Fibroblast of lung (primary cell): ENCODE results near the gene CMTM4. TPM values are rescaled to one million over a fixed set of nuclear protein-coding genes. Genes with fewer than 3 reads are reported as not detected.

Experiments used
- DNase-seq, 2 donors: peaks; one replicate each; pipeline versions ENCODE4 v3.0.0 to v3.0.0-alpha.2; 2010; ENCODE audit warnings: low read depth in 2 of 2
- H2AFZ ChIP-seq: 2 replicates; pipeline ENCODE4 v1.5.1; 2012; ENCODE audit warnings: low read length, control low read depth, inconsistent platforms
- H3K27ac ChIP-seq: 2 replicates; pipeline ENCODE4 v1.5.1; 2011; ENCODE audit warnings: low read length, control low read depth; ENCODE audit not compliant: insufficient read depth
- H3K27me3 ChIP-seq: 2 replicates; pipeline ENCODE4 v1.5.1; 2011; ENCODE audit warnings: mild to moderate bottlenecking, low read length; ENCODE audit not compliant: control insufficient read depth, insufficient read depth
- H3K36me3 ChIP-seq: 2 replicates; pipeline ENCODE4 v1.5.1; 2011; ENCODE audit warnings: low read length; ENCODE audit not compliant: control insufficient read depth, insufficient read depth
- H3K4me1 ChIP-seq: 2 replicates; pipeline ENCODE4 v1.5.1; 2011; ENCODE audit warnings: low read length; ENCODE audit not compliant: control insufficient read depth, insufficient read depth; ENCODE audit errors: extremely low read depth
- H3K4me2 ChIP-seq: 2 replicates; pipeline ENCODE4 v1.5.1; 2011; ENCODE audit warnings: low read length, control low read depth; ENCODE audit not compliant: insufficient read depth; ENCODE audit errors: extremely low read depth
- H3K4me3 ChIP-seq, 4 experiments: fragments of 200-600 bp in 1 of 4; sonication (generic) in 1 of 4; replicated peaks in 1 of 4; 2 replicates each; pipeline ENCODE4 v1.5.1; 2011 to 2016; ENCODE audit warnings: low read length in 4 of 4, low read depth in 3 of 4, mild to moderate bottlenecking in 3 of 4, control low read depth in 2 of 4, inconsistent platforms in 1 of 4, mixed read lengths in 1 of 4; ENCODE audit not compliant: insufficient read depth in 1 of 4; ENCODE audit errors: control extremely low read depth in 1 of 4
- H3K79me2 ChIP-seq: 2 replicates; pipeline ENCODE4 v1.5.1; 2012; ENCODE audit warnings: mild to moderate bottlenecking, low read length, inconsistent platforms; ENCODE audit not compliant: control insufficient read depth, insufficient read depth
- H3K9ac ChIP-seq: 2 replicates; pipeline ENCODE4 v1.5.1; 2011; ENCODE audit warnings: mild to moderate bottlenecking, low read length, control low read depth; ENCODE audit not compliant: insufficient read depth
- H3K9me3 ChIP-seq: 2 replicates; pipeline ENCODE4 v1.5.1; 2012; ENCODE audit warnings: low read depth, low read length; ENCODE audit not compliant: control insufficient read depth, insufficient read depth
- H4K20me1 ChIP-seq: 2 replicates; pipeline ENCODE4 v1.5.1; 2011; ENCODE audit warnings: low read length; ENCODE audit not compliant: control insufficient read depth, insufficient read depth; ENCODE audit errors: extremely low read depth
- CTCF ChIP-seq, 2 donors: IDR thresholded peaks in 1 of 2; conservative IDR thresholded peaks in 1 of 2; 1 replicate in 1 of 2; 2 replicates in 1 of 2; pipeline ENCODE4 v1.5.1; 2011 to 2012; ENCODE audit warnings: low read length in 2 of 2, control low read depth in 1 of 2, inconsistent platforms in 1 of 2, low read depth in 1 of 2, mild to moderate bottlenecking in 1 of 2
- EZH2 ChIP-seq: IDR thresholded peaks from 2 replicates; pipeline ENCODE4 v1.5.1; 2012; ENCODE audit warnings: low read length, control low read depth, mild to moderate bottlenecking; ENCODE audit errors: missing control alignments
- polyA plus RNA-seq, 2 donors: library from polyadenylated mRNA; depleted of rRNA in 1 of 2; stranded (reverse) in 1 of 2; unstranded in 1 of 2; fragments of >200 nt; gene quantifications; 2 replicates each; pipeline ENCODE4 v1.2.1, GENCODE V29; 2011 to 2012; ENCODE audit warnings: missing spikeins in 1 of 2
- total RNA-seq: library from RNA; depleted of rRNA; stranded (reverse); fragments of >200 nt; gene quantifications from 2 replicates; pipeline ENCODE4 v1.2.1, GENCODE V29; 2014

The CMTM4 gene
- total and polyA plus RNA-seq, 2 donors (not counting 1 experiment from before 2014, with no cell fraction given): 10.2 to 12.8 TPM

GRCh38 chr16:66610111-66610820 is 86.3 kb downstream of the CMTM4 start:
- no peak for DNase-seq
- H3K36me3 ChIP-seq: peaks cover 19% of the 10 kb centered on the region

GRCh38 chr16:66609139-66609510 is 87.4 kb downstream of the CMTM4 start:
- Histone ChIP-seq H3K4me3 (no peak overlapping the region), H3K4me2 (no peak overlapping the region), H2AFZ (no peak overlapping the region), H3K4me1 (peaks cover 11% of the 10 kb centered on the region), H3K27ac (peak overlapping the region; percentile 43), H3K9me3 (no peaks in the 10 kb centered on the region), H3K27me3 (no peaks in the 10 kb centered on the region), H4K20me1 (no peaks in the 10 kb centered on the region), H3K79me2 (peaks cover 3% of the 10 kb centered on the region), H3K36me3 (peaks cover 19% of the 10 kb centered on the region), H3K9ac (no peak overlapping the region)
- DNase-seq: no peak
- TF ChIP-seq EZH2: no peak
- TF ChIP-seq CTCF (conservative IDR thresholded peaks at IDR 0.05 in 1 of 2, IDR thresholded peaks at IDR 0.05 in 1 of 2; ENCODE audit: low read depth in 1 of 2, low read length in 2 of 2): no peak

More at GRCh38 chr16:66610111-66610820, 86.3 kb downstream of the CMTM4 start:
- Histone ChIP-seq H3K27ac (no peak overlapping the region), H2AFZ (no peak overlapping the region), H3K4me3 (no peak overlapping the region), H3K9ac (no peak overlapping the region), H3K9me3 (no peaks in the 10 kb centered on the region), H3K79me2 (peaks cover 3% of the 10 kb centered on the region), H3K4me1 (peaks cover 10% of the 10 kb centered on the region), H3K4me2 (no peak overlapping the region), H4K20me1 (no peaks in the 10 kb centered on the region), H3K27me3 (no peaks in the 10 kb centered on the region)
- TF ChIP-seq CTCF (conservative IDR thresholded peaks at IDR 0.05 in 1 of 2, IDR thresholded peaks at IDR 0.05 in 1 of 2; ENCODE audit: low read depth in 1 of 2, low read length in 2 of 2) (no peak), EZH2 (no peak)

GRCh38 chr16:66608241-66609138 is 88.1 kb downstream of the CMTM4 start:
- Histone ChIP-seq H3K4me2 (peak overlapping the region; percentile 25), H4K20me1 (no peaks in the 10 kb centered on the region), H3K36me3 (peaks cover 19% of the 10 kb centered on the region), H3K9me3 (no peaks in the 10 kb centered on the region), H3K4me3 (no peak overlapping the region), H3K79me2 (peaks cover 3% of the 10 kb centered on the region), H3K27me3 (no peaks in the 10 kb centered on the region), H3K4me1 (peaks cover 15% of the 10 kb centered on the region), H3K27ac (peak overlapping the region; percentile 43), H3K9ac (no peak overlapping the region), H2AFZ (no peak overlapping the region)
- DNase-seq: peak; percentile 77 to 91
- TF ChIP-seq CTCF (conservative IDR thresholded peaks at IDR 0.05 in 1 of 2, IDR thresholded peaks at IDR 0.05 in 1 of 2; ENCODE audit: low read depth in 1 of 2, low read length in 2 of 2) (peak; percentile 71 to 93), EZH2 (no peak)
